Measurements from ENCODE around the gene DPEP3.

DNA sequence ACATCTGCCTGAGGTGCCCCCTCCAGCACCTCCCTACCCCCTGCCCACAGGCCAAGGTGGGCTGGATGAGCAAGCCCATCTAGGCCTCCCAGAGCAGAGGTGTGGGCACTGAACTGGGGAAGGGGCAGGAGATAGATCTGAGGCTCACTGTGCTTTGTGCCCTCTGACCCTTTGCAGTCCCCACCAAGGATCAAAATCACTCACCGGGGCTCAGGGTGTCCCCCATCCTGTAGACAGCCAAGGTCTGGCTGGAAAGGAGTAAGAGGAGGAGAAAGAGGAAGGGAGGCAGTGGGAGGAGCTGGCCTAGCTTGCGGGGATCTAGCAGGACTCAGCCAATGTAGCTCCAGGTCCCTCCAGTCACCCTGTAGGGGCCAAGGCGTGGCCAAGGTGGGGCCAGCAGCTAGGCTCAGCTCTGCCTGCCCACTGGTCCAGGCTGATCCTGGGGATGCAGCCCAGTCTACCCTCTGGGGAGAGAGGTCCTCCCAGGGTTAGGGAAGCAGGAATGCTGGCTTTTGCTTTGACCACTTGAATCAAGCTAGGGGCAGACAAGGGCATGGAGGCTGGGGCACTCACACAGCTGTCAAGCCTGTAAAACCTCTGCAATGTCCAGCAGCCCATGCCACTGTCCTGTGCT is 13.6 kb downstream of the DPEP3 start:
- no peak for TF ChIP-seq CTCF (IDR thresholded peaks at IDR 0.05; ENCODE audit: low read depth, low read length)
- TF ChIP-seq EZH2phosphoT487 (IDR thresholded peaks at IDR 0.05; ENCODE audit: low read depth) = no peak
